WTC11 (cell line): ENCODE measurements around the gene SPACA9.

ENCODE experiments used
- CTCF ChIP-seq: fragments of 200-600 bp; IDR thresholded peaks from 2 replicates; pipeline ENCODE4 v1.8.0; 2022; ENCODE audit warnings: antibody characterized with exemption
- E2F5 ChIP-seq: sonication (generic); formaldehyde crosslinking; IDR thresholded peaks from 2 replicates; pipeline ENCODE4 v1.8.1; 2022; ENCODE audit warnings: mild to moderate bottlenecking, moderate library complexity, missing genetic modification reagents
- FOXP1 ChIP-seq: sonication (generic); formaldehyde crosslinking; IDR thresholded peaks from 2 replicates; pipeline ENCODE4 v1.8.0; 2022; ENCODE audit warnings: missing genetic modification reagents, mild to moderate bottlenecking, moderate library complexity, borderline replicate concordance
- FOXP4 ChIP-seq: sonication (generic); formaldehyde crosslinking; IDR thresholded peaks from 2 replicates; pipeline ENCODE4 v1.8.0; 2022; ENCODE audit warnings: mild to moderate bottlenecking, missing genetic modification reagents
- NFYB ChIP-seq: sonication (generic); formaldehyde crosslinking; conservative IDR thresholded peaks from 2 replicates; pipeline ENCODE4 v1.8.0; 2022; ENCODE audit warnings: low read depth, missing genetic modification reagents
- RELA ChIP-seq: sonication (generic); formaldehyde crosslinking; IDR thresholded peaks from 2 replicates; pipeline ENCODE4 v1.8.1; 2022; ENCODE audit warnings: missing genetic modification reagents, mild to moderate bottlenecking, borderline replicate concordance

- TF ChIP-seq CTCF: no peak
- no peak for TF ChIP-seq FOXP1 (CRISPR knock-in tag)
- TF ChIP-seq FOXP4 (CRISPR knock-in tag): no peak
- TF ChIP-seq RELA (CRISPR knock-in tag): no peak
- no peak for TF ChIP-seq NFYB (CRISPR knock-in tag)
- no peak for TF ChIP-seq E2F5 (CRISPR knock-in tag)
These were observed 20.9 kb upstream of the SPACA9 start for GRCh38 chr9:132857616-132858342.
